ENCODE measurements around the gene AOPEP. TPM values are rescaled to one million over a fixed set of nuclear protein-coding genes. Genes with fewer than 3 reads are reported as not detected.

AOPEP gene
- total RNA-seq, 1 experiment from 2014 or later, result 89.5 TPM

DNA sequence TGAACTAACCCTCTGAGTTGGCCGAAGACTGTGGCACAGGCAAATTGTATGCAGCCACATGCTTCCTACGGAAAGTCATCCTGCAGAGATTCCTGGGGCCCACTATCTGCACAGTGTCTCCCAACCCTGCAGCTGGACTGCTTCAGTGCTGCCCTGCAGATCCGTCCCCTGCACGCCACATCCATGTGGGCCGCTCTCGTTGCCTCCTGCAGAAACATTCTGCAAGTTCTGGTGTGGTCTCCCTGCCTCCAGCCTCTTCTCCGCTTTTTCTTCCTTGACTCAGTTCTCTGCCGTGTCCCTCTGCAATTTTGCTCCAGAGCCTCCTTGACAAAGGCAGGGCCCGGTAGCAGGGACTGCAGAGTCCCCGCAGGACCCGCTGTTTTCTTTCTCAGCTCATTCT, 249.0 kb downstream of the AOPEP start:
- TF ChIP-seq, protein P1, sequence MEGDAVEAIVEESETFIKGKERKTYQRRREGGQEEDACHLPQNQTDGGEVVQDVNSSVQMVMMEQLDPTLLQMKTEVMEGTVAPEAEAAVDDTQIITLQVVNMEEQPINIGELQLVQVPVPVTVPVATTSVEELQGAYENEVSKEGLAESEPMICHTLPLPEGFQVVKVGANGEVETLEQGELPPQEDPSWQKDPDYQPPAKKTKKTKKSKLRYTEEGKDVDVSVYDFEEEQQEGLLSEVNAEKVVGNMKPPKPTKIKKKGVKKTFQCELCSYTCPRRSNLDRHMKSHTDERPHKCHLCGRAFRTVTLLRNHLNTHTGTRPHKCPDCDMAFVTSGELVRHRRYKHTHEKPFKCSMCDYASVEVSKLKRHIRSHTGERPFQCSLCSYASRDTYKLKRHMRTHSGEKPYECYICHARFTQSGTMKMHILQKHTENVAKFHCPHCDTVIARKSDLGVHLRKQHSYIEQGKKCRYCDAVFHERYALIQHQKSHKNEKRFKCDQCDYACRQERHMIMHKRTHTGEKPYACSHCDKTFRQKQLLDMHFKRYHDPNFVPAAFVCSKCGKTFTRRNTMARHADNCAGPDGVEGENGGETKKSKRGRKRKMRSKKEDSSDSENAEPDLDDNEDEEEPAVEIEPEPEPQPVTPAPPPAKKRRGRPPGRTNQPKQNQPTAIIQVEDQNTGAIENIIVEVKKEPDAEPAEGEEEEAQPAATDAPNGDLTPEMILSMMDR (IDR thresholded peaks at IDR 0.05; ENCODE audit: unreplicated experiment), result no peak
- no peak overlapping the region for H3K27ac Mint-ChIP-seq (ENCODE audit: unreplicated experiment)
- no peaks in the 10 kb centered on the region for H3K9me3 Mint-ChIP-seq (ENCODE audit: low read depth, unreplicated experiment)
- no peaks in the 10 kb centered on the region for H3K36me3 Mint-ChIP-seq (ENCODE audit: insufficient read depth, unreplicated experiment)
- CTCF ChIA-PET, result no interaction called here
- DNase-seq, result no peak
- no peaks in the 10 kb centered on the region for H3K27me3 Mint-ChIP-seq (ENCODE audit: unreplicated experiment)
- BruUV-seq (replicated peaks), result no TSS peak
- no peak overlapping the region for H3K4me3 Mint-ChIP-seq (ENCODE audit: low read depth, unreplicated experiment)
- H3K4me1 Mint-ChIP-seq (ENCODE audit: low read depth, unreplicated experiment), result peaks cover 6% of the 10 kb centered on the region
- intact Hi-C loops (cut with micrococcal nuclease; ENCODE audit: unreplicated experiment), result no loop called here

DNA sequence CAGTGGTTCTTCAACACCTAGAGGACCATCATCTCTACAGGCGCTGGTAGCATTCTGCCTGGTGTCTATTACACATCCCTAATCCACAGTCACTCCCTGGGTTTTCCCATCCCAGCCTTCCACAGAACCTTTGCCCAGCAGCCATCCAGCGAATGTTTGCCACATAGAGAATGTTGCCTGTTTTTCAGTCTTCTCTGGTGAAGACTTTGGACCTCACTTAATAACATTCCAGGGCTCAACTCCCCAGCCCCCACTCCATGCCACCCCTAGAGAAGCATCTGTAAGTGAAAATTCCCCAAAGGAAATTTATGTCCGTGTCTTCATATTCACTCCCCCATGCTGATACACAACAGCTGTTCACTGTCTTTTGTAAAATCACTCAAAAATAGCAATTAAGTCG, 249.6 kb downstream of the AOPEP start:
- CTCF ChIA-PET, result interaction anchor here (0.7 kb wide), 1 partner anchor 20 kb away, joined by 3 read pairs; no protein-coding TSS in a partner anchor
- no peak overlapping the region for H3K27ac Mint-ChIP-seq (ENCODE audit: unreplicated experiment)
- H3K4me1 Mint-ChIP-seq (ENCODE audit: low read depth, unreplicated experiment), result peaks cover 6% of the 10 kb centered on the region
- TF ChIP-seq, protein P1 (IDR thresholded peaks at IDR 0.05; ENCODE audit: unreplicated experiment), result no peak
- no peaks in the 10 kb centered on the region for H3K27me3 Mint-ChIP-seq (ENCODE audit: unreplicated experiment)
- no peak overlapping the region for H3K4me3 Mint-ChIP-seq (ENCODE audit: low read depth, unreplicated experiment)
- BruUV-seq (replicated peaks), result no TSS peak
- no peak for DNase-seq
- no peaks in the 10 kb centered on the region for H3K36me3 Mint-ChIP-seq (ENCODE audit: insufficient read depth, unreplicated experiment)
- no peaks in the 10 kb centered on the region for H3K9me3 Mint-ChIP-seq (ENCODE audit: low read depth, unreplicated experiment)
- intact Hi-C loops (cut with micrococcal nuclease; ENCODE audit: unreplicated experiment), result no loop called here

DNA sequence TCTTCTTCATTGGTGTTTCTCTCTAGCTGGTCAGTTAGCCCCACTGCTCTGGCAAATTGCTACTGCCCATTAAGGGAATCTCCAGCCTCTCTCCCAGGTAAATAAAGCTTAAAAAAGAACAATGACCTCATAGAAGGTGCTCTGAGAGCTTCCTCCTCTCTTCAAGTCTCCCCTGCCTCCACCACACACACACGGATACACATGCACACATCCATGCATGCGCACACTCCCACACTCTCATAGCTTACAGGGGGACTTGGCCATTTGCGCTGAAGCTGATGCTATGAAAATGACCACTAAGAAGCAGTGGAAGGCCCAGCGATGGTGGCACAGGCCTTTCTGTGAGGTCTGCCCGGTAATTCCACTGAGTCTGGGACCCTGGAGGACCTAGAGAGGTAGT, 250.9 kb downstream of the AOPEP start:
- Mint-ChIP-seq H3K27ac (ENCODE audit: unreplicated experiment) (no peak overlapping the region), H3K4me1 (ENCODE audit: low read depth, unreplicated experiment) (peaks cover 6% of the 10 kb centered on the region)
- CTCF ChIA-PET, result no interaction called here

DNA sequence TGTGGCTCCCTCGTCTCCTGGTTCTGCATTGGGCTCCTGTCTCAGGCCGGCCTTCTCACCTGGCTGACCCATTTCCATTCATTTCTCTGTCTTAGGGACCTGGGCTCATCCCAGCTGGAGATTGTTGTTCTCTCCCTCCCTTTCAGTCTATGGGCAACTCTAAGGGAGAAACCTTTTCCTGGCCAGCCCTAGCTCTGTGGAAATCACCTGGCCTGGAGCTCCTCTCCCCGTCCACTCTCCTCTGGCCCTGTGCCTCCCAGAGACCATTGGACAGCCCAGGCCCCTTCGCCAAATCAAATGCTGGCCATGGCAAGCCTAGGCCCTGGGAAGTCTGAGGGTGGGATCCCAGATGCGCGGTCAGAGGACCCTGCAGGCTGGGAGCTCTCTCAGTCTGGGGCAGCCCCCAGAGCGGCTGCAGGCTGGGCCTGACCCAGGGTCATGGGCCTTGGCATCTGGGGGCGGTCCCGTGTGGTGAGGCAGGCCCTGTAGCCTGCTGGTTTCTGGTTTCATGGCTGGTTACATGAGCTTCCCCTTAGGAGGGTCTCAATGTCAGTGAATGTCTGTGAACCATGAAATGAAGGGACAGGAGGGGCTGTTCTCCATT, 253.5 kb downstream of the AOPEP start:
- H3K4me3 Mint-ChIP-seq (ENCODE audit: low read depth, unreplicated experiment), result no peak overlapping the region
- H3K27me3 Mint-ChIP-seq (ENCODE audit: unreplicated experiment), result no peaks in the 10 kb centered on the region
- CTCF ChIA-PET, result no interaction called here
- no peak overlapping the region for H3K27ac Mint-ChIP-seq (ENCODE audit: unreplicated experiment)
- H3K9me3 Mint-ChIP-seq (ENCODE audit: low read depth, unreplicated experiment), result no peaks in the 10 kb centered on the region
- H3K4me1 Mint-ChIP-seq (ENCODE audit: low read depth, unreplicated experiment), result no peaks in the 10 kb centered on the region
- no peak for DNase-seq
- H3K36me3 Mint-ChIP-seq (ENCODE audit: insufficient read depth, unreplicated experiment), result no peaks in the 10 kb centered on the region
- intact Hi-C loops (cut with micrococcal nuclease; ENCODE audit: unreplicated experiment), result no loop called here
- TF ChIP-seq, protein P1 (IDR thresholded peaks at IDR 0.05; ENCODE audit: unreplicated experiment), result no peak
- BruUV-seq (replicated peaks), result no TSS peak

More for the DNA sequence above, 250.9 kb downstream of the AOPEP start:
- intact Hi-C loops (cut with micrococcal nuclease; ENCODE audit: unreplicated experiment), result no loop called here
- Mint-ChIP-seq H3K36me3 (ENCODE audit: insufficient read depth, unreplicated experiment) (no peaks in the 10 kb centered on the region), H3K9me3 (ENCODE audit: low read depth, unreplicated experiment) (no peaks in the 10 kb centered on the region), H3K4me3 (ENCODE audit: low read depth, unreplicated experiment) (no peak overlapping the region), H3K27me3 (ENCODE audit: unreplicated experiment) (no peaks in the 10 kb centered on the region)
- TF ChIP-seq, protein P1 (IDR thresholded peaks at IDR 0.05; ENCODE audit: unreplicated experiment), result no peak
- DNase-seq, result no peak
- BruUV-seq (replicated peaks), result no TSS peak
